Tibial artery (tissue), 4 donors: ENCODE data around the gene PRSS22.

Experiments
- DNase-seq, 2 donors: peaks; one replicate each; pipeline ENCODE4 v3.0.0-alpha.2; 2019
- H3K27ac ChIP-seq, 2 donors: fragments of 200-600 bp; sonication (generic) in 1 of 2; 1 replicate in 1 of 2; 2 replicates in 1 of 2; pipeline ENCODE4 v1.5.1; 2018 to 2019; ENCODE audit warnings: mild to moderate bottlenecking in 1 of 2
- H3K27me3 ChIP-seq, 2 donors: fragments of 200-600 bp; sonication (generic) in 1 of 2; one replicate each; pipeline versions ENCODE4 v1.5.1 to v1.6.0; 2016 to 2019
- H3K36me3 ChIP-seq, 3 donors: fragments of 200-600 bp; sonication (generic) in 2 of 3; one replicate each; pipeline ENCODE4 v1.5.1; 2016 to 2019; ENCODE audit warnings: mild to moderate bottlenecking in 2 of 3
- H3K4me1 ChIP-seq, 4 donors: fragments of 200-600 bp; sonication (generic) in 2 of 4; 1 replicate in 3 of 4; 2 replicates in 1 of 4; pipeline ENCODE4 v1.5.1; 2016 to 2019
- H3K4me3 ChIP-seq, 2 donors: fragments of 200-600 bp; sonication (generic) in 1 of 2; 1 replicate in 1 of 2; 2 replicates in 1 of 2; pipeline ENCODE4 v1.5.1; 2018 to 2019; ENCODE audit warnings: mild to moderate bottlenecking in 2 of 2
- H3K9me3 ChIP-seq, 3 donors: fragments of 200-600 bp; sonication (generic) in 1 of 3; one replicate each; pipeline ENCODE4 v1.5.1; 2016 to 2019
- intact Hi-C: fragments of 100-400 bp; cut with DNase I; formaldehyde crosslinking; loops from one replicate; pipeline ENCODE4 v1.15.0; 2023; ENCODE audit warnings: low total_unique reads
- TF ChIP-seq, protein P1 (sequence below), 2 experiments: fragments of 200-600 bp in 1 of 2; fragments of 450-650 bp in 1 of 2; IDR thresholded peaks; one replicate each; pipeline ENCODE4 v1.5.1; 2017 to 2019; ENCODE audit warnings: antibody characterized with exemption in 2 of 2, mild to moderate bottlenecking in 1 of 2, moderate library complexity in 1 of 2

The PRSS22 gene

DNA sequence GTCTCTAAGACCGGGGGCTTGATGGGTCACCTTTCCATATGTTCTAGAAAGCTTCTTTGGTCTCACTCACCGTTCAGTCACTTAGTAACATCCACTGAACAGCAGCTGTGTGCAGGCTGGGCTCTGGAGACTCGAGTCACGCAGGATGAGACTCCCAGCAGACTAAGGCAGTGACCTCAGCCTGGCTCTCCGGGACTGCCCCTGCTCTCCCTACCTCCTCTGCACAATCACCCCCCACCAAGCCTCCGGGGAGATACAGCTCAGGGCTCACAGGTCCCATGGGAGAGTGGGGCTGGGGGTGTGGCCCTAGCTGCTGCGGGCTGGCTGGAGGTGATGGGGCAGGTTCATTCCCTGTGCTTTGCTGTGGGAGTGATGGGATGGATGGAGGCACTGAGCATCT is 39.1 kb upstream of the PRSS22 start:
- Histone ChIP-seq H3K27me3 (no peaks in the 10 kb centered on the region), H3K4me3 (no peak overlapping the region), H3K9me3 (no peaks in the 10 kb centered on the region), H3K4me1 (no peaks in the 10 kb centered on the region), H3K36me3 (peaks cover 0 to 44% (median 9%) of the 10 kb centered on the region in 3 donors), H3K27ac (no peak overlapping the region)
- TF ChIP-seq, protein P1, sequence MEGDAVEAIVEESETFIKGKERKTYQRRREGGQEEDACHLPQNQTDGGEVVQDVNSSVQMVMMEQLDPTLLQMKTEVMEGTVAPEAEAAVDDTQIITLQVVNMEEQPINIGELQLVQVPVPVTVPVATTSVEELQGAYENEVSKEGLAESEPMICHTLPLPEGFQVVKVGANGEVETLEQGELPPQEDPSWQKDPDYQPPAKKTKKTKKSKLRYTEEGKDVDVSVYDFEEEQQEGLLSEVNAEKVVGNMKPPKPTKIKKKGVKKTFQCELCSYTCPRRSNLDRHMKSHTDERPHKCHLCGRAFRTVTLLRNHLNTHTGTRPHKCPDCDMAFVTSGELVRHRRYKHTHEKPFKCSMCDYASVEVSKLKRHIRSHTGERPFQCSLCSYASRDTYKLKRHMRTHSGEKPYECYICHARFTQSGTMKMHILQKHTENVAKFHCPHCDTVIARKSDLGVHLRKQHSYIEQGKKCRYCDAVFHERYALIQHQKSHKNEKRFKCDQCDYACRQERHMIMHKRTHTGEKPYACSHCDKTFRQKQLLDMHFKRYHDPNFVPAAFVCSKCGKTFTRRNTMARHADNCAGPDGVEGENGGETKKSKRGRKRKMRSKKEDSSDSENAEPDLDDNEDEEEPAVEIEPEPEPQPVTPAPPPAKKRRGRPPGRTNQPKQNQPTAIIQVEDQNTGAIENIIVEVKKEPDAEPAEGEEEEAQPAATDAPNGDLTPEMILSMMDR (IDR thresholded peaks at IDR 0.05), result no peak
- intact Hi-C loops, result no loop called here
- no peak for DNase-seq

DNA sequence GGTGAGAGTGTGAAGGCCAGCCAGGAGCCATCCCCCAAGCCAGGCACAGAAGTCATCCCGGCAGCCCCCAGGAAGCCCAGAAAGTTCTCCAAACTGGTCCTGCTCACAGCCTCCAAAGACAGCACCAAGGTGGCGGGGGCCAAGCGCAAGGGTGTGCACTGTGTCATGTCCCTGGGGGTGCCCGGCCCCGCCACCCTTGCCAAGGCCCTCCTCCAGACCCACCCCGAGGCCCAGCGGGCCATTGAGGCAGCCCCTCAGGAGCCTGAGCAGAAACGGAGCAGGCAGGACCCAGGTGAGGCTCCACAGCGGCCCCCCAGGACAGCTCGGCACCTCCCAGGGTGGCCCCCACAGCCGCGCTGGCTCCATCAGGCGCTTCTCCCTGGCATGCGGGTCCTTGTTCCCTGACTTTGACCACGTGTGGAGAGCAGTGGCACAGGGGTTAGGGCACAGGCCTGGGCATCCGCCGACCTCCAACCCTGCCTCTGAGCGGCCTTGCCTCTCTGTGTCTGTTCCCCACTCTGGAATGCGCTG is 38.6 kb upstream of the PRSS22 start:
- Histone ChIP-seq H3K4me3 (no peak overlapping the region), H3K27ac (no peak overlapping the region), H3K9me3 (no peaks in the 10 kb centered on the region), H3K4me1 (peaks cover 0 to 2% (median 0%) of the 10 kb centered on the region in 4 donors), H3K36me3 (peaks cover 0 to 44% (median 9%) of the 10 kb centered on the region in 3 donors), H3K27me3 (no peaks in the 10 kb centered on the region)
- TF ChIP-seq, protein P1 (IDR thresholded peaks at IDR 0.05), result no peak
- intact Hi-C loops, result no loop called here
- DNase-seq, result no peak

DNA sequence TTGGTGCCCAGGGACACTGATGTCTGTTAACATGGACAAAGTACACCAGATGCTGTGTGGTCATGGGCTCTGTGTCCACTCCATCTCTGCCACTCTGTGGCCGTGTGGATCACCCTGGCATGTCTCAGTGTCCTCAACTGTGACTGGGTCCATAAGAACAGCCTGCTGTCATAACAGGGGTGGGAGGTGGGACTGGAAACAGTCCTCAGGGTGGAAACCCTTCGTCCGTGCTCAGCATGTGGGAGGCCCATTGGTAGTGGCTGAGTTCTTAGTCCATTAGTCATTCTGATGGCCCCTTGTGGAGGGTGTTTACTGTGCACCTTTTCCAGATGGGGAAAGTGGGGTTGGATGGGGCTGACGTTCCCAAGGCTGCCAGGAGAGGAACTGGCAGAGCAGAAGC is 37.8 kb upstream of the PRSS22 start:
- no peak overlapping the region for H3K4me3 ChIP-seq
- no peaks in the 10 kb centered on the region for H3K9me3 ChIP-seq
- H3K27me3 ChIP-seq, result no peaks in the 10 kb centered on the region
- no peak overlapping the region for H3K27ac ChIP-seq
- intact Hi-C loops, result no loop called here
- H3K4me1 ChIP-seq, result peaks cover 0 to 8% (median 2%) of the 10 kb centered on the region in 4 donors
- TF ChIP-seq, protein P1 (IDR thresholded peaks at IDR 0.05), result no peak
- DNase-seq, result no peak
- peaks cover 0 to 42% (median 9%) of the 10 kb centered on the region in 3 donors for H3K36me3 ChIP-seq

DNA sequence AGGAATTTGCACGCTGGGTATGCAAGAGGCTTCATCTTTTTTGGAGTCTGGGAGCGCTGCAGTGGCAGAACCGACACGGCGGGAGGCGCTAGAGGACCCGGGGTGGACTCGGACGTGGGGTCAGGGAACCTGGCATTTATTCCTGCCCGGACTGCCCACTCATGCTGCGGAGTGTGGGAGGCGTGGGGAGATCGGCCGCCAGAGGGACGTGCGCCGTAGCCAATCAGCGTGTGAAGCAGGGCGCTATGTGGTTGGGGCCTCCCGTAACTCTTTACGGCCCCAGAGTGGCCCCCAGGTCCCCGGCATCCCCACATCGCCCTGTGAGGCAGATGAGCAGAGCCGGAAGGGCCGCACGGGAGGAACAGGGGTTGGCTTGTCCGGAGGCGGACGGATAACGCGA is 36.3 kb upstream of the PRSS22 start:
- no peak overlapping the region for H3K27ac ChIP-seq
- TF ChIP-seq, protein P1 (IDR thresholded peaks at IDR 0.05), result no peak
- no peaks in the 10 kb centered on the region for H3K27me3 ChIP-seq
- no peaks in the 10 kb centered on the region for H3K9me3 ChIP-seq
- no peak overlapping the region for H3K4me3 ChIP-seq
- H3K36me3 ChIP-seq, result peaks cover 0 to 30% (median 9%) of the 10 kb centered on the region in 3 donors
- H3K4me1 ChIP-seq, result peaks cover 0 to 16% (median 8%) of the 10 kb centered on the region in 4 donors
- no peak for DNase-seq
- intact Hi-C loops, result no loop called here

DNA sequence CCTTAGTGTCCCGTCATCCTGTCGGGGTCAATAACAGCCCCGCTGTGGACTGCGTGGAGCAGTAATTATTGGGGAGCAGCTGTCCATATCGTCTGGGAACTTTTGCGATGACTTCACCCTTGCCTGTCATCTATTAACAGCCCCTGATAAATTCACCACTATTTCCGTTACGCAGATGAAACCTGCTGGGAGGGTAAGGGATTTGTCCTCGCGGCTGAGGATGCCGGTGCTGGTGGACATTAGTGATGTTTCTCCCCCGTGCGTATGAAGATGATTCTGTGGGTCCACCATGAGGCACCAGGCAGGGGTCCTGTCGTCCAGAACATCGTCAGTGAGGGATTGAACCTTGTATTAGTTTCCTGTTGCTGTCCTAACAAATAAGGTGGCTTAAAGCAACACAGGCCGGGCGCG is 26.1 kb upstream of the PRSS22 start:
- intact Hi-C loops, result no loop called here
- Histone ChIP-seq H3K27me3 (no peaks in the 10 kb centered on the region), H3K4me1 (peaks cover 0 to 17% (median 9%) of the 10 kb centered on the region in 4 donors), H3K36me3 (no peaks in the 10 kb centered on the region), H3K27ac (peak overlapping the region; percentile 93 to 96), H3K9me3 (no peaks in the 10 kb centered on the region), H3K4me3 (peak overlapping the region; percentile 86 to 87)
- peak in 1 of 2 donors; percentile 60 for DNase-seq
- TF ChIP-seq, protein P1 (IDR thresholded peaks at IDR 0.05), result no peak
